ENCODE data around the gene BCOR.
A peak's percentile ranks its signal among the peaks of the same experiment; 100 is the strongest.

BCOR gene

GRCh38 chrX:40083979-40084359 is 13.8 kb downstream of the BCOR start:
- no peak for DNase-seq (ENCODE audit: low read depth)
- H3K4me3 ChIP-seq (ENCODE audit: low read depth, low read length), result peak overlapping the region; percentile 42
- TF ChIP-seq CTCF (conservative IDR thresholded peaks at IDR 0.05; ENCODE audit: low read depth, low read length), result no peak

GRCh38 chrX:40083120-40083978 is 14.4 kb downstream of the BCOR start:
- TF ChIP-seq CTCF (conservative IDR thresholded peaks at IDR 0.05; ENCODE audit: low read depth, low read length), result no peak
- peak overlapping the region; percentile 42 for H3K4me3 ChIP-seq (ENCODE audit: low read depth, low read length)
- no peak for DNase-seq (ENCODE audit: low read depth)

- DNase-seq (ENCODE audit: low read depth), result no peak
- H3K4me3 ChIP-seq (ENCODE audit: low read depth, low read length), result no peak overlapping the region
- no peak for TF ChIP-seq CTCF (conservative IDR thresholded peaks at IDR 0.05; ENCODE audit: low read depth, low read length)
Observed at GRCh38 chrX:40082447-40083119, 15.2 kb downstream of the BCOR start.

GRCh38 chrX:40081679-40082068 is 16.1 kb downstream of the BCOR start:
- no peak overlapping the region for H3K4me3 ChIP-seq (ENCODE audit: low read depth, low read length)
- no peak for TF ChIP-seq CTCF (conservative IDR thresholded peaks at IDR 0.05; ENCODE audit: low read depth, low read length)
- DNase-seq (ENCODE audit: low read depth), result peak; percentile 35

GRCh38 chrX:40080894-40081678 is 16.7 kb downstream of the BCOR start:
- no peak for TF ChIP-seq CTCF (conservative IDR thresholded peaks at IDR 0.05; ENCODE audit: low read depth, low read length)
- H3K4me3 ChIP-seq (ENCODE audit: low read depth, low read length), result no peak overlapping the region
- DNase-seq (ENCODE audit: low read depth), result no peak

GRCh38 chrX:40079572-40079971 is 18.2 kb downstream of the BCOR start:
- no peak for TF ChIP-seq CTCF (conservative IDR thresholded peaks at IDR 0.05; ENCODE audit: low read depth, low read length)
- H3K4me3 ChIP-seq (ENCODE audit: low read depth, low read length), result no peak overlapping the region
- DNase-seq (ENCODE audit: low read depth), result no peak

All from choroid plexus epithelial cell (primary cell).